HUES48 (cell line): ENCODE measurements around the gene LLGL1.

Experiments
- H3K27ac ChIP-seq: one replicate; pipeline ENCODE4 v1.7.0; 2013; ENCODE audit warnings: low read depth, low read length, inconsistent platforms
- H3K27me3 ChIP-seq: 2 replicates; pipeline ENCODE4 v1.6.1; 2013; ENCODE audit warnings: mild to moderate bottlenecking, low read length; ENCODE audit not compliant: control insufficient read depth, insufficient read depth
- H3K36me3 ChIP-seq: 2 replicates; pipeline ENCODE4 v1.6.1; 2013; ENCODE audit warnings: low read length; ENCODE audit not compliant: control insufficient read depth, insufficient read depth
- H3K4me1 ChIP-seq: 2 replicates; pipeline ENCODE4 v1.6.1; 2013; ENCODE audit warnings: mild to moderate bottlenecking, low read length; ENCODE audit not compliant: control insufficient read depth, insufficient read depth
- H3K4me3 ChIP-seq: 2 replicates; pipeline ENCODE4 v1.5.1; 2013; ENCODE audit warnings: mild to moderate bottlenecking, low read depth, low read length
- H3K9ac ChIP-seq: 2 replicates; pipeline ENCODE4 v1.6.1; 2013; ENCODE audit warnings: mild to moderate bottlenecking, low read depth, low read length, moderate library complexity
- H3K9me3 ChIP-seq: 2 replicates; pipeline ENCODE4 v1.6.1; 2013; ENCODE audit warnings: low read length; ENCODE audit not compliant: control insufficient read depth, insufficient read depth

The LLGL1 gene

GRCh38 chr17:18245038-18245776 lies 19.8 kb downstream of the LLGL1 start:
- peaks cover 79% of the 10 kb centered on the region for H3K36me3 ChIP-seq
- H3K27ac ChIP-seq, result no peak overlapping the region

GRCh38 chr17:18246109-18246725 lies 20.8 kb downstream of the LLGL1 start:
- no peaks in the 10 kb centered on the region for H3K27me3 ChIP-seq
- peak overlapping the region; percentile 43 for H3K4me3 ChIP-seq
- H3K27ac ChIP-seq, result peak overlapping the region; percentile 5
- peaks cover 79% of the 10 kb centered on the region for H3K36me3 ChIP-seq
- H3K4me1 ChIP-seq, result peaks cover 8% of the 10 kb centered on the region; the same call in 1 of the 2 replicates
- H3K9ac ChIP-seq, result no peak overlapping the region
- no peaks in the 10 kb centered on the region for H3K9me3 ChIP-seq

More at GRCh38 chr17:18245038-18245776, 19.8 kb downstream of the LLGL1 start:
- Histone ChIP-seq H3K27me3 (no peaks in the 10 kb centered on the region), H3K9me3 (no peaks in the 10 kb centered on the region), H3K9ac (no peak overlapping the region), H3K4me1 (peaks cover 8% of the 10 kb centered on the region; the same call in 1 of the 2 replicates), H3K4me3 (no peak overlapping the region)

- Histone ChIP-seq H3K27me3 (no peaks in the 10 kb centered on the region), H3K36me3 (peaks cover 79% of the 10 kb centered on the region), H3K4me1 (peaks cover 8% of the 10 kb centered on the region; the same call in 1 of the 2 replicates), H3K4me3 (peak overlapping the region; percentile 72), H3K27ac (peak overlapping the region; percentile 94), H3K9me3 (no peaks in the 10 kb centered on the region), H3K9ac (peak overlapping the region; percentile 77)
Measured at GRCh38 chr17:18246880-18247612, 21.6 kb downstream of the LLGL1 start.

GRCh38 chr17:18247613-18248001 lies 22.2 kb downstream of the LLGL1 start:
- no peak overlapping the region for H3K4me3 ChIP-seq
- H3K9ac ChIP-seq, result no peak overlapping the region
- peaks cover 79% of the 10 kb centered on the region for H3K36me3 ChIP-seq
- no peak overlapping the region for H3K27ac ChIP-seq
- H3K4me1 ChIP-seq, result peaks cover 8% of the 10 kb centered on the region; the same call in 1 of the 2 replicates
- H3K9me3 ChIP-seq, result no peaks in the 10 kb centered on the region
- H3K27me3 ChIP-seq, result no peaks in the 10 kb centered on the region

- peaks cover 81% of the 10 kb centered on the region for H3K36me3 ChIP-seq
- no peak overlapping the region for H3K9ac ChIP-seq
- H3K27ac ChIP-seq, result no peak overlapping the region
- no peak overlapping the region for H3K4me3 ChIP-seq
- no peaks in the 10 kb centered on the region for H3K27me3 ChIP-seq
- H3K4me1 ChIP-seq, result peaks cover 8% of the 10 kb centered on the region; the same call in 1 of the 2 replicates
- no peaks in the 10 kb centered on the region for H3K9me3 ChIP-seq
Measured at GRCh38 chr17:18248300-18248731, 22.9 kb downstream of the LLGL1 start.

GRCh38 chr17:18248811-18249210 lies 23.4 kb downstream of the LLGL1 start:
- H3K36me3 ChIP-seq, result peaks cover 81% of the 10 kb centered on the region

GRCh38 chr17:18250259-18250658 lies 24.8 kb downstream of the LLGL1 start:
- Histone ChIP-seq H3K36me3 (peaks cover 86% of the 10 kb centered on the region), H3K4me3 (no peak overlapping the region)

More at GRCh38 chr17:18248811-18249210, 23.4 kb downstream of the LLGL1 start:
- Histone ChIP-seq H3K9ac (no peak overlapping the region), H3K4me1 (peaks cover 8% of the 10 kb centered on the region; the same call in 1 of the 2 replicates), H3K27ac (no peak overlapping the region), H3K4me3 (no peak overlapping the region), H3K27me3 (no peaks in the 10 kb centered on the region), H3K9me3 (no peaks in the 10 kb centered on the region)

GRCh38 chr17:18250708-18251107 lies 25.3 kb downstream of the LLGL1 start:
- Histone ChIP-seq H3K27ac (no peak overlapping the region), H3K4me3 (no peak overlapping the region), H3K9me3 (no peaks in the 10 kb centered on the region), H3K27me3 (no peaks in the 10 kb centered on the region), H3K36me3 (peaks cover 86% of the 10 kb centered on the region), H3K9ac (no peak overlapping the region), H3K4me1 (peaks cover 8% of the 10 kb centered on the region; the same call in 1 of the 2 replicates)

More at GRCh38 chr17:18250259-18250658, 24.8 kb downstream of the LLGL1 start:
- H3K27me3 ChIP-seq, result no peaks in the 10 kb centered on the region
- H3K4me1 ChIP-seq, result peaks cover 8% of the 10 kb centered on the region; the same call in 1 of the 2 replicates
- no peaks in the 10 kb centered on the region for H3K9me3 ChIP-seq
- H3K27ac ChIP-seq, result no peak overlapping the region
- H3K9ac ChIP-seq, result no peak overlapping the region

- Histone ChIP-seq H3K36me3 (peaks cover 86% of the 10 kb centered on the region), H3K27me3 (no peaks in the 10 kb centered on the region), H3K27ac (no peak overlapping the region), H3K9ac (no peak overlapping the region), H3K4me3 (no peak overlapping the region), H3K9me3 (no peaks in the 10 kb centered on the region), H3K4me1 (peaks cover 6% of the 10 kb centered on the region; the same call in 1 of the 2 replicates)
Measured at GRCh38 chr17:18251204-18251603, 25.8 kb downstream of the LLGL1 start.

- Histone ChIP-seq H3K9ac (no peak overlapping the region), H3K27ac (no peak overlapping the region), H3K4me3 (no peak overlapping the region), H3K4me1 (peaks cover 4% of the 10 kb centered on the region; the same call in 1 of the 2 replicates), H3K27me3 (no peaks in the 10 kb centered on the region), H3K36me3 (peaks cover 89% of the 10 kb centered on the region), H3K9me3 (no peaks in the 10 kb centered on the region)
Measured at GRCh38 chr17:18252160-18252559, 26.7 kb downstream of the LLGL1 start.
